GM19452 (cell line): ENCODE measurements around the gene MED7.
"Not testable (repeated sequence)": the region's sequence is repeated elsewhere in the genome, so short reads cannot be mapped to it uniquely, and the experiment has no call there.

Experiments used
- ATAC-seq: cut with Tn5 transposase; IDR thresholded peaks from one replicate; pipeline ENCODE4 v1.9.1; 2021; ENCODE audit not compliant: unreplicated experiment

Gene MED7

GRCh38 chr5:157142317-157143126 is at the start of gene MED7:
Gene MED7, minus strand, starts transcription at chr5:157142865. Its CDS starts 3,434 bp downstream, at chr5:157139431.
- ATAC-seq: peak; percentile 99

DNA sequence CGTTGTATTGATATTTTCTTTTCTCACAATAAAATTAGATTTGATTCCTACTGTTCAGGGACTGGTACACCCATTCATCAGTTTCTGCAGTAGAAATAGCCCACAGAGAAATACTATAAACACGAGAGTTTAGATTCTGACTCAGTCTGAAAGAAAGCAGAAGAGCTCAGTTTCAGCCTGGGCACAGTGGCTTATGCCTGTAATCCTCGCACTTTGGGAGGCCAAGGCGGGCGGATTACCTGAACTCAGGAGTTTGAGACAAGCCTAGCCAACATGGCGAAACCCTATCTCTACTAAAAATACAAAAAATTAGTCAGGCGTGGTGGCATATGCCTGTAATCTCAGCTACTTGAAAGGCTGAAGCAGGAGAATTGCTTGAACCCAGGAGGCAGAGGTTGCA is 46.6 kb upstream of the MED7 start:
- ATAC-seq: no peak

DNA sequence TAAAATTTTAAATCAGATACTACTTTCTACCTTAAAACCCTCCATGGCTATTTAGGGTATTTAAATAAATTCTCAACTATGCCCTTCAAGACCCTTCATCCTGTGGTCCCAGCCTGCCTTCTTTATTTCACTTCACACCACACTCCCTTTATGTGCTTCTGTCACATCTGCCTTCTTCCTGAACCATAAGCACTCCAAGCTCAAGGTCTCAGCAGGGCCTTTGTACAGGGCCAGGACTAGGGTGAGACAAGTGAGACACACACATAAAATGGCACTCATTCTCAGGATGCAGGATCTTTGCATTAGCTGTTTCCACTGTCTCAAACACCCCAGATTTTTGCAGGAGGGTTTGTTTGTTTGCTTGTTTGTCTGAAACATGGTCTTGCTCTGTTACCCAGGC is 45.6 kb upstream of the MED7 start:
- no peak for ATAC-seq

GRCh38 chr5:157187046-157187754 is 44.5 kb upstream of the MED7 start:
- ATAC-seq: no peak

GRCh38 chr5:157186309-157187045 is 43.8 kb upstream of the MED7 start:
- no peak for ATAC-seq

DNA sequence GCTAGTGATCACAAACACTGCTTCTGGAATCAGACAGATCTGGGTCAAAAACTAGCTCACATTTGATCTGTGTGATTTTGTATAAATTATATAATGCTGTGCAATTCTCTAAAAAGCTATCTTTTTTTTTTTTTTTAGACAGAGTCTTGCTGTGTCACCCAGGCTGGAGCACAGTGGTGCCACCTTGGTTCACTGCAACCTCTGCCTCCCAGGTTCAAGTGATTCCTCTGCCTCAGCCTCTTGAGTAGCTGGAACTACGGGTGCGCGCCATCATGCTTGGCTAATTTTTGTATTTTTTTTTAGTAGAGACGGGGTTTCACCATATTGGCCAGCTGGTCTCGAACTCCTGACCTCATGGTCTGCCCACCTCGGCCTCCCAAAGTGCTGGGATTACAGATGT is 42.5 kb upstream of the MED7 start:
- not testable (repeated sequence) for ATAC-seq

GRCh38 chr5:157184117-157184670 is 41.5 kb upstream of the MED7 start:
- no peak for ATAC-seq

GRCh38 chr5:157182143-157182757 is 39.6 kb upstream of the MED7 start:
- no peak for ATAC-seq

GRCh38 chr5:157180374-157181264 is 38.0 kb upstream of the MED7 start, which contains the start of gene ITK:
Gene ITK, plus strand, starts transcription at chr5:157180840. Its CDS starts 138 bp downstream, at chr5:157180978.
- no peak for ATAC-seq

- ATAC-seq: no peak
Measured at GRCh38 chr5:157178966-157179365, 36.3 kb upstream of the MED7 start.

DNA sequence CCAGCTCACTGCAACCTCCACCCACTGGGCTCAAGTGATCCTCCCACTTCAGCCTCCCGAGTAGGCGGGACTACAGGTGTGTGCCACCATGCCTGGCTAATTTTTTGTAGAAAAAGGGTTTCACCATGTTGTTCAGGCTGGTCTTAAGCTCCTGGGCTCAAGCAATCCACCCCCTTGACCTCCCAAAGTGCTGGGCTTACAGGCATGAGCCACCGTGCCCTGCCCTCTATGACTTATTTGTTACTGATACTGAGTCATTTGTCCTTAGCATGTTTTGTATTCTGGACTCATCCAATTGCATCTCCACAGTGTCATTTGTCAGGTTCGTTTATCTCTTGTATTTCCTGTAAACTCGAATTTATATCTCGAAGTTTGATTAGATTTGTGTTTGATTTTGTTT is 35.3 kb upstream of the MED7 start:
- no peak for ATAC-seq

GRCh38 chr5:157175071-157175612 is 32.5 kb upstream of the MED7 start:
- no peak for ATAC-seq

DNA sequence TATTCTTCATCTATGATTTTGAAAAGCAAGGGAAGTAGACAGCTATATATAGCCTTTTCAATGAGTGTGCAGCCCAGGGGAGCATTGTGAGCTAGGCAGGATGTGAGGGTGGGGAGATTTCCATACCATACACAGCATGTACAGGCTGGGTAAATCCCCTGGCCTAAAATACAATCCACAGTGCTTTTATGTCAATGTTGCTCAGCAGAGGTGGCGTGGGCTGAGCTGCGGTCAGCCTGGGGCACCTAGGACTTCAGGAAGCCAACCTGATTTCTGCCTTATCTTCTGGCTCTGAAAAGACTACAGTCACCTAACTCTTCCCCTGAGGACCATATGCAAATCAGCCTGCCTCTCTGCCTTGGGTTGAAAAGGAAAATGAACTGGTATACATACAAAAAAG is 29.7 kb upstream of the MED7 start:
- peak; percentile 99 for ATAC-seq

GRCh38 chr5:157168286-157168685 is 25.6 kb upstream of the MED7 start:
- ATAC-seq: no peak

DNA sequence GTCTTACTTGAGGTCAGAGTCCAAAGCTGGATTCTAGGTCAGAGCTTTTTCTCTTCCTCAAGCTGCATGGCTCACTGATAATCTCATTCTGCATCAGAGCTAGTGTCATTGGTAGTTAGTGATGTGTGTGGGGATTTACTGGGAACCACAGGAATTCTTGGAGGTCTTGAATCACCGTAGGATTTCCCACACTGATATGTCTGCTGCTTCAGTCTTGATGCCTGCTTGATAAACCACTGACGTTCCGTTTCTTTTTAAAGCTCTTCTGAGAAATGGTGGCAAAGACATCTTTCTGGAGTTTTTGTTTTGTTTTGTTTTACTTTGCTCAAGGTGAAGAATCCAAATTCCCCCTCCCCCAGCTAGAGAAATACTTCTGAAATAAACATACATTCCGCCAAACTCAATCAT is 24.6 kb upstream of the MED7 start:
- ATAC-seq: no peak

- no peak for ATAC-seq
Measured at GRCh38 chr5:157166214-157167213, 23.8 kb upstream of the MED7 start, which contains the start of gene GARIN3. Gene GARIN3, minus strand, starts transcription at chr5:157166264. Its CDS starts 96 bp downstream, at chr5:157166168.

DNA sequence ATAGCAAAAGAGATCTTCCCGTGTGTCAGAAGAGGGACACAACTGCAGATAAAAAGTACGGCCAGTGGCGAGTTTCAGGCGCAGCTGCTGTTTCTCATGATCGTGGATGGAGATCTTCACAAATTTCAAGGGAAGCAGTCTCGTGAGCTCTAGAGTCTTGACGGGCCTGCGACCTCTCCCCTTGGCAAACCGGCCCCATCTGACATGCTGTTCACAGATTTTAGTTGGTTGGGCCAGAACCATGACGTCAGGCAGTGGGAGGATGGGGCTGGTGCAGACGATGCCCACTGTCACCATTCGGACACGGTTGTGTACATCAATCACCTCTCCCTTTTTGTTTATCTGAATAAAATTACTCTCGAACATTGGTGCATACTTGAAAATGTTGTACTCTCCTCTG is 23.0 kb upstream of the MED7 start:
- ATAC-seq: no peak

DNA sequence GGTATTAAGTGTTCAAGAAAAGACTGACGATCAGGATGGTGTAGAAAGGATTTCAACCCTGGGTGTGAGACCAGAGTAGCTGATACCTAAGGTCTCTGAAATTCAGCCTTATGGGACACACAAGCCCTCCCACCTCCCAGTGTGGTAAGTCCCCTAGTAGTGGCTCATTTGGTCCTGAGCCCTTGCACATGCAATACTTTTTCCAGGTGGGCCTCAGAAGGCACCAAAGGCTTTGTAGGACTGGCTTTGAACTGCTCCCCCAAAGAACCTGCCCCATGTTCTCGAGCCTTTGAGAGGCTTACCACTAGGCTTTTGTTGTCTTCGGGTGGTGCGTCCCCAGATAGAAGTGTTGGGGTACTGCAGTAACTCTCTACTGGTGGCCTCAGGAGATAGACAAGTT is 22.6 kb upstream of the MED7 start:
- ATAC-seq: no peak
